CD14-positive monocyte (primary cell): ENCODE data around the gene HTR6. TPM values are rescaled to one million over a fixed set of nuclear protein-coding genes. Genes with fewer than 3 reads are reported as not detected.

Source experiments
- DNase-seq, 3 donors: peaks; one replicate each; pipeline ENCODE4 v3.0.0-alpha.2; 2011 to 2022
- H2AFZ ChIP-seq: 2 replicates; pipeline ENCODE4 v1.6.0; 2012; ENCODE audit warnings: mild to moderate bottlenecking, low read depth, low read length, inconsistent platforms; ENCODE audit not compliant: insufficient read depth, poor library complexity, severe bottlenecking
- H3K27ac ChIP-seq, 2 donors: 1 replicate in 1 of 2; 2 replicates in 1 of 2; pipeline ENCODE4 v1.5.1; 2012 to 2013; ENCODE audit warnings: low read length in 2 of 2, control low read depth in 1 of 2, inconsistent platforms in 1 of 2, low read depth in 1 of 2, mild to moderate bottlenecking in 1 of 2
- H3K27me3 ChIP-seq, 2 donors: one replicate each; pipeline versions ENCODE4 v1.6.0 to v1.6.1; 2011 to 2013; ENCODE audit warnings: low read length in 2 of 2; ENCODE audit not compliant: control insufficient read depth in 2 of 2, insufficient read depth in 2 of 2
- H3K36me3 ChIP-seq, 2 donors: replicated peaks in 1 of 2; 1 replicate in 1 of 2; 2 replicates in 1 of 2; pipeline versions ENCODE4 v1.5.1 to v1.6.1; 2012 to 2013; ENCODE audit warnings: low read length in 2 of 2, control low read depth in 1 of 2, inconsistent platforms in 1 of 2, mild to moderate bottlenecking in 1 of 2; ENCODE audit not compliant: insufficient read depth in 2 of 2, control insufficient read depth in 1 of 2
- H3K4me1 ChIP-seq, 2 donors: 1 replicate in 1 of 2; 2 replicates in 1 of 2; pipeline versions ENCODE4 v1.5.1 to v1.6.1; 2012 to 2013; ENCODE audit warnings: low read length in 2 of 2, control low read depth in 1 of 2, inconsistent platforms in 1 of 2, mild to moderate bottlenecking in 1 of 2, moderate library complexity in 1 of 2; ENCODE audit not compliant: insufficient read depth in 2 of 2, control insufficient read depth in 1 of 2
- H3K4me2 ChIP-seq: replicated peaks from 2 replicates; pipeline ENCODE3; 2012; ENCODE audit warnings: low read length, moderate library complexity, mild to moderate bottlenecking; ENCODE audit not compliant: poor library complexity, severe bottlenecking; ENCODE audit errors: extremely low read depth
- H3K4me3 ChIP-seq, 3 experiments: fragments of 200-600 bp in 1 of 3; sonication (generic) in 1 of 3; replicated peaks in 1 of 3; 1 replicate in 2 of 3; 2 replicates in 1 of 3; pipeline ENCODE4 v1.5.1; 2011 to 2013; ENCODE audit warnings: low read length in 3 of 3, mild to moderate bottlenecking in 3 of 3, control low read depth in 2 of 3, low read depth in 2 of 3, inconsistent platforms in 1 of 3, moderate library complexity in 1 of 3
- H3K79me2 ChIP-seq: 2 replicates; pipeline ENCODE4 v1.6.0; 2012; ENCODE audit warnings: mild to moderate bottlenecking, control low read depth, inconsistent platforms, low read length, moderate library complexity; ENCODE audit not compliant: insufficient read depth
- H3K9ac ChIP-seq: 2 replicates; pipeline ENCODE4 v1.6.0; 2017; ENCODE audit warnings: low read length, mild to moderate bottlenecking; ENCODE audit not compliant: insufficient read depth, poor library complexity, severe bottlenecking
- H3K9me3 ChIP-seq, 2 donors: replicated peaks in 1 of 2; 1 replicate in 1 of 2; 2 replicates in 1 of 2; pipeline versions ENCODE4 v1.5.1 to v1.6.1; 2012 to 2013; ENCODE audit warnings: low read length in 2 of 2, control low read depth in 1 of 2; ENCODE audit not compliant: control insufficient read depth in 1 of 2, insufficient read depth in 1 of 2
- H4K20me1 ChIP-seq: 2 replicates; pipeline ENCODE4 v1.6.0; 2012; ENCODE audit warnings: mild to moderate bottlenecking, low read length, control low read depth, moderate library complexity; ENCODE audit not compliant: insufficient read depth
- H3K27ac Mint-ChIP-seq, 7 donors: one replicate each; pipeline ENCODE4 v1.8.0; 2020; ENCODE audit warnings: mild to moderate bottlenecking in 7 of 7, mixed read lengths in 7 of 7, moderate library complexity in 6 of 7, inconsistent platforms in 2 of 7
- H3K27me3 Mint-ChIP-seq, 3 donors: one replicate each; pipeline ENCODE4 v1.8.0; 2021 to 2022; ENCODE audit warnings: low read depth in 3 of 3, mild to moderate bottlenecking in 3 of 3, mixed read lengths in 3 of 3, moderate library complexity in 3 of 3, inconsistent platforms in 1 of 3
- H3K36me3 Mint-ChIP-seq, 2 donors: one replicate each; pipeline ENCODE4 v1.8.0; 2020; ENCODE audit warnings: mixed read lengths in 2 of 2, inconsistent platforms in 1 of 2, mild to moderate bottlenecking in 1 of 2
- H3K4me1 Mint-ChIP-seq: one replicate; pipeline ENCODE4 v1.8.0; 2020; ENCODE audit warnings: mild to moderate bottlenecking, mixed read lengths
- H3K4me3 Mint-ChIP-seq, 2 donors: one replicate each; pipeline ENCODE4 v1.8.0; 2020; ENCODE audit warnings: mild to moderate bottlenecking in 2 of 2, mixed read lengths in 2 of 2, moderate library complexity in 1 of 2
- H3K9me3 Mint-ChIP-seq, 7 donors: one replicate each; pipeline ENCODE4 v1.8.0; 2020 to 2022; ENCODE audit warnings: mixed read lengths in 7 of 7, mild to moderate bottlenecking in 6 of 7, moderate library complexity in 6 of 7, inconsistent platforms in 2 of 7
- WGBS: methylation state at CpG from one replicate; pipeline ENCODE4 v1.1.5; 2013; ENCODE audit warnings: missing lambda C conversion rate; ENCODE audit not compliant: insufficient coverage; 5-methylcytosine and 5-hydroxymethylcytosine counted together
- intact Hi-C, 2 donors: fragments of 100-400 bp; cut with micrococcal nuclease; formaldehyde crosslinking; loops; one replicate each; pipeline versions ENCODE4 v1.15.0 to v1.15.1; 2023
- polyA plus RNA-seq, 3 donors: library from polyadenylated mRNA; depleted of rRNA in 1 of 3; unstranded in 2 of 3; stranded (reverse) in 1 of 3; fragments of 300-500 nt in 2 of 3; fragments of >200 nt in 1 of 3; fragmentation: Illumina TruSeq in 2 of 3; gene quantifications; 1 replicate in 2 of 3; 2 replicates in 1 of 3; pipeline ENCODE4 v1.2.3, GENCODE V29; 2012 to 2021
- TF ChIP-seq, protein P1 (sequence below): fragments of 200-600 bp; IDR thresholded peaks from one replicate; pipeline ENCODE4 v1.8.0; 2022; ENCODE audit warnings: antibody characterized with exemption, mild to moderate bottlenecking

Gene HTR6
- polyA plus RNA-seq, 3 donors: not detected

DNA sequence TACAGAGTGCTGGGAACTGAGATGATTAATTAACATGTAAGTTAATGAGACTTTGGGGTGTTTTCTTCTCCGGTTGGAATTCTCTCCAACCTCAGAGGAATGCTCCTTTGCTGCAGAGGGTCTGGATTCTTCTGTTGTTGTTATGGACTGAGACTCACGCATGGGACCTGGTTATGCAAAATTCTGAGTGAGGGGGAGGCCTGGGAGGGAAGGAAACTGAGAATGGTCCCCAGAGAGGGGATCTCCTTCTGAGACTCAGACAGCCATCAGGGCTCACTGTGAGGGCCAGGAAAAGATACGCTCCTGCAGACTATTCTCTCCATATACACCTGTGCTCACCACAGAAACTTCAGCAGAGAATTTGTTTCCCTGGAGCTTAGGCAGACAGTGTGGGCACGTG lies 56.3 kb downstream of the HTR6 start:
- H3K27ac ChIP-seq: no peak overlapping the region
- no peak overlapping the region for H3K9ac ChIP-seq
- WGBS: no CpG with 5 or more reads among the region's 4 CpGs
- Mint-ChIP-seq H3K4me3 (no peak overlapping the region), H3K27ac (peak overlapping the region in 1 of 7 donors; percentile 17), H3K27me3 (peaks cover 0 to 2% (median 0%) of the 10 kb centered on the region in 3 donors), H3K4me1 (no peaks in the 10 kb centered on the region), H3K9me3 (no peaks in the 10 kb centered on the region), H3K36me3 (peaks cover 18% of the 10 kb centered on the region in 2 donors)
- DNase-seq: no peak
- intact Hi-C loops: no loop called here
- no peak overlapping the region for H3K4me3 ChIP-seq
- no peaks in the 10 kb centered on the region for H3K4me1 ChIP-seq
- H3K36me3 ChIP-seq: peaks cover 0 to 23% of the 10 kb centered on the region in 2 donors
- no peaks in the 10 kb centered on the region for H3K27me3 ChIP-seq
- H3K4me2 ChIP-seq: no peak overlapping the region
- H3K9me3 ChIP-seq: no peaks in the 10 kb centered on the region
- H3K79me2 ChIP-seq: no peaks in the 10 kb centered on the region
- no peak overlapping the region for H2AFZ ChIP-seq
- H4K20me1 ChIP-seq: no peaks in the 10 kb centered on the region
- TF ChIP-seq, protein P1, sequence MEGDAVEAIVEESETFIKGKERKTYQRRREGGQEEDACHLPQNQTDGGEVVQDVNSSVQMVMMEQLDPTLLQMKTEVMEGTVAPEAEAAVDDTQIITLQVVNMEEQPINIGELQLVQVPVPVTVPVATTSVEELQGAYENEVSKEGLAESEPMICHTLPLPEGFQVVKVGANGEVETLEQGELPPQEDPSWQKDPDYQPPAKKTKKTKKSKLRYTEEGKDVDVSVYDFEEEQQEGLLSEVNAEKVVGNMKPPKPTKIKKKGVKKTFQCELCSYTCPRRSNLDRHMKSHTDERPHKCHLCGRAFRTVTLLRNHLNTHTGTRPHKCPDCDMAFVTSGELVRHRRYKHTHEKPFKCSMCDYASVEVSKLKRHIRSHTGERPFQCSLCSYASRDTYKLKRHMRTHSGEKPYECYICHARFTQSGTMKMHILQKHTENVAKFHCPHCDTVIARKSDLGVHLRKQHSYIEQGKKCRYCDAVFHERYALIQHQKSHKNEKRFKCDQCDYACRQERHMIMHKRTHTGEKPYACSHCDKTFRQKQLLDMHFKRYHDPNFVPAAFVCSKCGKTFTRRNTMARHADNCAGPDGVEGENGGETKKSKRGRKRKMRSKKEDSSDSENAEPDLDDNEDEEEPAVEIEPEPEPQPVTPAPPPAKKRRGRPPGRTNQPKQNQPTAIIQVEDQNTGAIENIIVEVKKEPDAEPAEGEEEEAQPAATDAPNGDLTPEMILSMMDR: no peak

DNA sequence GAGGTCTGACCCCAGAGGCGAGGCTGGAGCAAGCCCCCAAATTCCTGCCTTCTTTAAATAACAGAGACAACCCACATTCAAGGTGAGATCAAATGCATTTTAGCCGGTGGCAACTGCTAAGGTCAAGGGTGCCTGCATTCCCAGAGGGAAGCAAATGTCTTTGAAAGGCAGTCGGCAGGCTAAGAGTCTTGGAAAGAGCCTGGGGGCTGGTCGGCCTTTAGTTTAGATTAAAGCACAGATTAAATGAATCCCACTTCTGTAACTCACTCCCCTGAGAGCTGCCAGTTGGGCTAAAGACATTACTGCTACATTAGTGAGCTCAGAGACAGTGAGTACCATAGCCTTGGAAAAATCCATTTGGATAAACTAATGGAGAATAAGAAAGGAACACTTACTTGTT lies 59.2 kb downstream of the HTR6 start:
- intact Hi-C loops: no loop called here
- WGBS: no CpG with 5 or more reads among the region's 4 CpGs
- no peak overlapping the region for H3K4me3 Mint-ChIP-seq
- H3K4me1 Mint-ChIP-seq: no peaks in the 10 kb centered on the region
- no peaks in the 10 kb centered on the region for H3K27me3 Mint-ChIP-seq
- H3K4me3 ChIP-seq: no peak overlapping the region
- no peaks in the 10 kb centered on the region for H3K9me3 Mint-ChIP-seq
- H3K27me3 ChIP-seq: no peaks in the 10 kb centered on the region
- no peak overlapping the region for H2AFZ ChIP-seq
- no peaks in the 10 kb centered on the region for H4K20me1 ChIP-seq
- H3K27ac Mint-ChIP-seq: peak overlapping the region in 1 of 7 donors; percentile 64
- H3K9me3 ChIP-seq: no peaks in the 10 kb centered on the region
- no peak overlapping the region for H3K4me2 ChIP-seq
- no peak overlapping the region for H3K9ac ChIP-seq
- DNase-seq: no peak
- peaks cover 35 to 40% of the 10 kb centered on the region in 2 donors for H3K36me3 Mint-ChIP-seq
- TF ChIP-seq, protein P1: no peak
- peaks cover 3 to 42% of the 10 kb centered on the region in 2 donors for H3K36me3 ChIP-seq
- H3K4me1 ChIP-seq: no peaks in the 10 kb centered on the region
- H3K79me2 ChIP-seq: no peaks in the 10 kb centered on the region
- no peak overlapping the region for H3K27ac ChIP-seq
